Activated naive CD8-positive, alpha-beta T cell treated with anti-CD3 and anti-CD28 coated beads, Interleukin-2, amount 50 U/mL, for 24 hours (primary cell): ENCODE data around the gene SSPN.

Source experiments
- ATAC-seq: fragments of 150-1000 bp; cut with Tn5 transposase; one replicate; pipeline ENCODE4 v1.10.0; 2021
- DNase-seq: peaks from one replicate; pipeline ENCODE4 v3.0.0; 2021
- H3K27ac Mint-ChIP-seq: one replicate; pipeline ENCODE4 v1.8.0; 2021; ENCODE audit warnings: mild to moderate bottlenecking, mixed read lengths
- H3K27me3 Mint-ChIP-seq: one replicate; pipeline ENCODE4 v1.8.0; 2021; ENCODE audit warnings: mixed read lengths
- H3K36me3 Mint-ChIP-seq: one replicate; pipeline ENCODE4 v1.8.0; 2021; ENCODE audit warnings: low read depth, mixed read lengths
- H3K4me1 Mint-ChIP-seq: one replicate; pipeline ENCODE4 v1.8.0; 2021; ENCODE audit warnings: mixed read lengths
- H3K4me3 Mint-ChIP-seq: one replicate; pipeline ENCODE4 v1.8.0; 2021; ENCODE audit warnings: mild to moderate bottlenecking, moderate library complexity, mixed read lengths
- H3K9me3 Mint-ChIP-seq: one replicate; pipeline ENCODE4 v1.8.0; 2021; ENCODE audit warnings: mixed read lengths

Gene SSPN

DNA sequence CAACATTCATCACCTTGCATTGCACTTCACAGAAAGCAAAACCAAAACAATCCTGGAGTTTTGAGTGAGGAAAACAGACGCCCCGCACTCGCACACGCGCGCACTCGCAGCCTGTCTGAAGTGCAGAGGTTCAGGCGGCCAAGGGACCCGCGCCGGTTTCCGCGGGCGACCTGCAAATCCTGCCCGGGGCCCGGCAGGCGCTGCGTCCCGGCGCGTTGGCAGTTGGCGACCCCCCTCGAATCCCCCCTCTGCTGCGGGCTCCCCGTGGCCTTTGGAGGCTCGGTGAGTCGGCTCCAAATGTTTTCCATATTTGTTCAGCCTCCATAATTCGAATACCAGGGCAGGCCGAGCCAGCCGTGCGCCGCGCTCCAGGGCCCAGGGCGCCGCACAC lies at the start of gene SSPN:
Gene SSPN (plus strand): TSS at position 324 of the 391 bp plus-strand sequence. CDS start 100 bp downstream, outside the sequence.
- ATAC-seq = peak; percentile 15
- peak; percentile 5 for DNase-seq
- peak within 1 kb of the TSS; percentile 76 for H3K4me3 Mint-ChIP-seq
- no peaks in the 10 kb centered on the region for H3K9me3 Mint-ChIP-seq
- peaks cover 52% of the 10 kb centered on the region for H3K27me3 Mint-ChIP-seq
- H3K36me3 Mint-ChIP-seq = no peaks in the 10 kb centered on the region
- H3K27ac Mint-ChIP-seq = no peak within 1 kb of the TSS
- peaks cover 6% of the 10 kb centered on the region for H3K4me1 Mint-ChIP-seq

DNA sequence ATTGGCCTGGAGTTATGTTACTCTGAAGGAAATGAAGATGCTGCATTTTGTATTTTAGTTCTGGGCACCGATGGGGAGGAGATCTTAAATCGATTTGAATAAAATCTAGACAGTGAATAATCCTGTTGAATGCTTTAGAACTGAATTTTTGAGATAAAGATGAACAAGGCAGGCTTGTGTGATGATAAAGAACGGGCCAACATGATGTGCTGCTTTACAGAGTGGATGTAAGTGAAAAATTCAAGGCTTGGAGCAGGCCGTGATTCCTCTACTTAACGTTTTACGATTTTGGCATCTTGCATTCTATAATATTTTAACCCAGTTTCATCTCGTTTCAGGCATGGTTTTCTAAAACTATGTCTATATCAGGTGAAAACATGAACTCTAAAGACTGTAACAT lies 47.1 kb upstream of the SSPN start:
- Mint-ChIP-seq H3K4me1 (no peaks in the 10 kb centered on the region), H3K36me3 (no peaks in the 10 kb centered on the region), H3K27ac (no peak overlapping the region), H3K27me3 (peaks cover 6% of the 10 kb centered on the region), H3K9me3 (no peaks in the 10 kb centered on the region), H3K4me3 (no peak overlapping the region)
- ATAC-seq (no peak), DNase-seq (no peak)

DNA sequence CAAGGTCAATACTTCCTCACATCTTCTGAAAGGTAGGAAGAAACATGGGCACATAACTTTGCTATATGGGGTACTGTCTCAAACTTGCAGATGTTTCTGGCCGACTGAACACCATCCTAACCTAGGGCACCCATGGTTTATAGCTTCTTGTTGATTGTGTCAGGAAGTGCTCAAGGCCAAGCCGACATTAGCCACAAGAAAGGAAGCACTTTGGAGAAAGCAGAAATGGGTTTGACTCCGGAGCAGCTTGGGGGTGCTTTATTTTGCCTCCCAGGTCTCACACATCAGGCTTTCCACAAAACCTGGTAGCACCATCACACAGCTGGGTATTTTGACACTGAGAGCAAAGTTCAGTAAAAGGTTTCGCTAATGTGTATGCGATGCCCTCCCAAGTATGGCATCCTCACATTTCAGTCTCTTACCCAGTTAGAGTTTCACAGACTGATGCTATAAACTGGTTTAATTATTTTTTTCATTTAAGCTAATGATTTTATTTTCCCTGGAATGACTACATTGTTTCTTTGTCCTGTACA lies 45.3 kb upstream of the SSPN start:
- no peaks in the 10 kb centered on the region for H3K36me3 Mint-ChIP-seq
- ATAC-seq (no peak), DNase-seq (no peak)
- H3K4me3 Mint-ChIP-seq = no peak overlapping the region
- H3K27me3 Mint-ChIP-seq = peaks cover 6% of the 10 kb centered on the region
- no peak overlapping the region for H3K27ac Mint-ChIP-seq
- no peaks in the 10 kb centered on the region for H3K4me1 Mint-ChIP-seq
- no peaks in the 10 kb centered on the region for H3K9me3 Mint-ChIP-seq

- DNase-seq (no peak), ATAC-seq (no peak)
- H3K27ac Mint-ChIP-seq = no peak overlapping the region
- H3K36me3 Mint-ChIP-seq = no peaks in the 10 kb centered on the region
- H3K27me3 Mint-ChIP-seq = peaks cover 8% of the 10 kb centered on the region
- no peaks in the 10 kb centered on the region for H3K9me3 Mint-ChIP-seq
- H3K4me3 Mint-ChIP-seq = no peak overlapping the region
- H3K4me1 Mint-ChIP-seq = no peaks in the 10 kb centered on the region
These were observed 44.5 kb upstream of the SSPN start for GRCh38 chr12:26150736-26151450.

DNA sequence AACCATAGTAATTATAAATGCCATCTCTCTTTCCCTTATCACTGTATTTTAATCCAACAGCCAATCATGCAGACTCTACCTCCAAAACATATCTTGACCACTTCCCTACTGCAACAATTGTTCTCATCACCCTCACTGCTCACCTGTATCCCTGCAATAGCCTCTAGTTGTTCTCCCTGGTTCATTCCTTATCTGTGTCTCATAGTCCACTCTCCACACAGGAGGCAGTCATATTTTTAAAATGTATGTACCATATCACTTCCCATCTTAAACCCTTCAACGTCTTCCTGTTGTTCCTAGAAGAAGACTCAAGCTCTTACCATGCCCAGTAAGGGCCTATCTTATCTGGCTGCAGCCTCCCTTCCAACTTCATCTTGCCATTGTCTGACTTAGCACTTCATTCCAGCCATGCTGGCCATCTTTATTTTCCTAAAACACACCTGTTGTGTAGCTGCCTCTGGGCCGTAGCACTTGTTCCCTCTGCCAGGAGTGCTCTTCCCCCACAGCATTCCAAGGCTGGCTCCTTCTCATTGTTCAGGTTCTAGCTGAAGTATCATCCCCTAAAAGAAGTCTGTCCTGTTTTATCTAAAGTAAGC lies 42.8 kb upstream of the SSPN start:
- no peak for ATAC-seq
- H3K4me1 Mint-ChIP-seq = no peaks in the 10 kb centered on the region

GRCh38 chr12:26153421-26154154 lies 41.8 kb upstream of the SSPN start:
- H3K4me3 Mint-ChIP-seq = no peak overlapping the region
- H3K27ac Mint-ChIP-seq = no peak overlapping the region
- no peaks in the 10 kb centered on the region for H3K9me3 Mint-ChIP-seq
- no peaks in the 10 kb centered on the region for H3K36me3 Mint-ChIP-seq
- H3K27me3 Mint-ChIP-seq = peaks cover 4% of the 10 kb centered on the region
- ATAC-seq (no peak), DNase-seq (no peak)
- H3K4me1 Mint-ChIP-seq = peaks cover 2% of the 10 kb centered on the region

More for the DNA sequence above, 42.8 kb upstream of the SSPN start:
- H3K27me3 Mint-ChIP-seq = peaks cover 4% of the 10 kb centered on the region
- H3K27ac Mint-ChIP-seq = no peak overlapping the region
- DNase-seq = no peak
- no peaks in the 10 kb centered on the region for H3K36me3 Mint-ChIP-seq
- no peak overlapping the region for H3K4me3 Mint-ChIP-seq
- no peaks in the 10 kb centered on the region for H3K9me3 Mint-ChIP-seq

DNA sequence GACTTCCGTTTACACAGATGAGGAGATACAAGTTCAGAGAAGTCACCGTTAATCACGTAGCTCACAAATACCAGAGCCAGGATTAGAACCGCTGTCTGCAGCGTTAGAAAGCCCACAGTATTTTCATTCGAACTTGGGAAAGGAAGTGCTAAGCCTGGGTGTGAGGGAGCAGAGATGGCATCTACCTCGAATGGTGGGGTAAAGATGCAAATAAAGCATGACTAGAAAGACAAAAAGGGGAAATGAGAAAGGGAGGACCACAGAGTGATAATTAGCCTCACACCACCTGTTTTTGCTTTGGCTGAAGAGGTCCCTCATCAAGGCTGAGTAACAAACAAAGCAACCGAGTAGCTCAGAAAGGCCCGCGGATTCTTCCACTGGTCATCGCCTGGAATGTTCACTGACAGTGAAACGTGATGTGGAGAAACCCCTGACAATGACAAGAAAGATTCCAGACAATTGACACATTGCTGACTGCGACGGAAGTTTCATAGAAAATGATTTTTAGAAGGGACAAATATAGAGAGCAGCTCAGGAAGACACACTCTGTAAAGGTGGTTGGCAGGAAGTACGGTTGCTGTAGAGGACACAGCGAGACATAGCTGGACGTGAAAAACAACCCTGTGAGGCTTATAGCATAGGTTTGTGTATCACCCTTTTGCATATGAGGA lies 39.0 kb upstream of the SSPN start:
- Mint-ChIP-seq H3K27ac (no peak overlapping the region), H3K9me3 (no peaks in the 10 kb centered on the region), H3K4me3 (no peak overlapping the region), H3K36me3 (no peaks in the 10 kb centered on the region), H3K4me1 (peaks cover 2% of the 10 kb centered on the region), H3K27me3 (peaks cover 11% of the 10 kb centered on the region)
- ATAC-seq (peak; percentile 20), DNase-seq (no peak)

DNA sequence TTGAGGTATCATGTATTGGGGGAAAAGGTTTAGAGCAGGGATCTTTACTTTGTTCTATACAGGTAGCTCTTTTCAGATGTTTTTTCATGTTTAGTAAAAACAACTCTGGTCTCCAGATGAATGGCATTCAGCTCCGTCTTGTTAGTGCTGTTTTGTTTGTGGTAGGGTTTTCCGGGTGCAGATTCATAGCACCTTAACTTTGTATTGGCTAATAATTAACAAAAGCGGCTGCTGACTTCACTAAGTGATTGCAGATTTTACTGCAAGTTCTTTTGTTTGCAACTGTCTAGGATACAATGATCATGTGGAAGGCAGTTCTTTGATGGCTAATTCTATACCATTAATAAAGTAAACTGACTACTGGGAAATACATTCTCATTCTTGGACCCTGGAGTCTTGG lies 38.4 kb upstream of the SSPN start:
- ATAC-seq = no peak
- DNase-seq = no peak
- no peaks in the 10 kb centered on the region for H3K9me3 Mint-ChIP-seq
- H3K27ac Mint-ChIP-seq = no peak overlapping the region
- peaks cover 2% of the 10 kb centered on the region for H3K4me1 Mint-ChIP-seq
- H3K4me3 Mint-ChIP-seq = no peak overlapping the region
- no peaks in the 10 kb centered on the region for H3K36me3 Mint-ChIP-seq
- H3K27me3 Mint-ChIP-seq = peaks cover 11% of the 10 kb centered on the region

DNA sequence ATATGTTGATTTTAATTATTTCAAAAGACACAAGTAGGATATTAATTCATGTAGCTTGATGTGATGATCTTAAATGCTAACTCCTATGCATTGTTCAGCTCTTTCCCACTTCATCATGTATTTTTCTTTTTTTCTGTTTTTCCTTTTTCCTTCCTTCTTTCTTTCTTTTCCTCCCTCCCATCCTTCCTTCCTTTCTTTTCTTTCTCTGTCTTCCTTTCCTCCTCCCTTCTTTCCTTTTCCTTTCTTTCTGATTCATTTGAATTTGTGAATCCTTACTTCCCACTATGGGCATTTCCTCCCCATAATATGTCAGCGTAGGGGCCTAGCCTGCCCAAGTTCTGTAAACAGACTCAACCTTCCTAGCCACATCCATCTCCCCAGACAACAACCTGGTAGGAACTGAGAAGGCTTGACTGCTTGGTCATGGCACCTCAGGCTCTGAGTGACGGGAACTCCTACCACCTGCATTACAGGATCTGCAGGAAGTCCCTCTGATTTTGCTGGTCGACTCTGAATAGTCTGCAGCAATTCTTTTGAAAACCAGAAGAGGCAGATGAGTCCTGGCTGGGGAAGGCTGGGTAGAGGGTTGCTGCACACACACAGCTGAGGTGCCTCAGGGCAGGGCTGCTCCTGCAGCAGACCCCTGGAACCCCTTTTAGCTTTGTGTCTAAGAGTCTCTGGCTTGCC lies 37.2 kb upstream of the SSPN start:
- Mint-ChIP-seq H3K4me1 (peaks cover 2% of the 10 kb centered on the region), H3K36me3 (no peaks in the 10 kb centered on the region), H3K9me3 (no peaks in the 10 kb centered on the region), H3K27me3 (peaks cover 11% of the 10 kb centered on the region), H3K27ac (no peak overlapping the region), H3K4me3 (no peak overlapping the region)
- DNase-seq (no peak), ATAC-seq (peak; percentile 36)

DNA sequence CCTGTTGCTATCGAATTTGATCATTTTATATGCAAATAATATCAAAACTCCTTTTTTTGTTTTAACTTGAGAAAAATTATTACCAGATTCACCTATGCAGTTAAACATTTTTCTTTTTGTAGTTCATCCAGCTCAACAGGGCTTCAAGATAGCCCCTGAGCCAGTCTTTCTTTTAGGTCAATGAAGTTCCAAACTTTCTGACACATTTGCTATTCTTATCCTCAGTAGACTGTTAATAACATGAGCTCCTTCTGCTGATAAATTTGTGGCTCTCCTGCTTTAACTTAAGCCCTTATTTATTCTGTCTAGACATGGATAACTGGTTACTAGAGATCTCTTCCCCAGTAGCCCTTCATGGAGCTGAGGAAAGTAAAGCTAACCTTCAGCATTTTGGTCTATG lies 33.2 kb upstream of the SSPN start:
- Mint-ChIP-seq H3K27me3 (peaks cover 16% of the 10 kb centered on the region), H3K4me1 (peaks cover 2% of the 10 kb centered on the region), H3K27ac (no peak overlapping the region), H3K4me3 (no peak overlapping the region), H3K36me3 (no peaks in the 10 kb centered on the region), H3K9me3 (no peaks in the 10 kb centered on the region)
- ATAC-seq (no peak), DNase-seq (no peak)

DNA sequence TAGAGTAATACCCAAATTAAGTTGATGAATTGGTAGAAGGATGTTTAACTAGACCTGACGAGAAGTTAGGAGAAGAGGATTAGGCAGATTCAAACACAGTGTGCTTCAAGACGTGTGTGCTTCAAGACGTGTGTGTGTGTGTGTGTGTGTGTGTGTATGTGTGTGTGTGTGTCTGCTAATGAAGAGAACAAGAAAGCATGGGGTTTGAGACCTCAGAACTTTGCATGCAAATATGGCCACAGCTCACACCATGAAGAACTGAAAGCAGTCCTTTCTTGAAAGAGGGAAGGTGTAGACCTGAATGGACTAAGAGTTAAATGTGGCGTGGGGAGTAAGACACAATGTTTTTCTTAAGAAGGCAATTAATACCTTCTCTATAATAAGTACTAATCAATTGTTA lies 32.5 kb upstream of the SSPN start:
- no peak overlapping the region for H3K4me3 Mint-ChIP-seq
- peaks cover 2% of the 10 kb centered on the region for H3K4me1 Mint-ChIP-seq
- ATAC-seq (no peak), DNase-seq (no peak)
- H3K27ac Mint-ChIP-seq = no peak overlapping the region
- H3K36me3 Mint-ChIP-seq = no peaks in the 10 kb centered on the region
- no peaks in the 10 kb centered on the region for H3K9me3 Mint-ChIP-seq
- peaks cover 21% of the 10 kb centered on the region for H3K27me3 Mint-ChIP-seq

GRCh38 chr12:26164118-26164517 lies 31.3 kb upstream of the SSPN start:
- ATAC-seq = no peak

GRCh38 chr12:26172013-26172412 lies 23.4 kb upstream of the SSPN start:
- no peak for ATAC-seq
- DNase-seq = no peak
- Mint-ChIP-seq H3K27ac (no peak overlapping the region), H3K36me3 (no peaks in the 10 kb centered on the region), H3K4me1 (no peaks in the 10 kb centered on the region), H3K4me3 (no peak overlapping the region), H3K27me3 (peaks cover 14% of the 10 kb centered on the region), H3K9me3 (no peaks in the 10 kb centered on the region)

More at GRCh38 chr12:26164118-26164517, 31.3 kb upstream of the SSPN start:
- H3K36me3 Mint-ChIP-seq = no peaks in the 10 kb centered on the region
- H3K9me3 Mint-ChIP-seq = no peaks in the 10 kb centered on the region
- no peak overlapping the region for H3K27ac Mint-ChIP-seq
- H3K4me3 Mint-ChIP-seq = no peak overlapping the region
- no peak for DNase-seq
- no peaks in the 10 kb centered on the region for H3K4me1 Mint-ChIP-seq
- H3K27me3 Mint-ChIP-seq = peaks cover 23% of the 10 kb centered on the region

GRCh38 chr12:26172539-26172938 lies 22.8 kb upstream of the SSPN start:
- no peaks in the 10 kb centered on the region for H3K9me3 Mint-ChIP-seq
- DNase-seq (no peak), ATAC-seq (no peak)
- no peak overlapping the region for H3K27ac Mint-ChIP-seq
- H3K36me3 Mint-ChIP-seq = no peaks in the 10 kb centered on the region
- H3K4me1 Mint-ChIP-seq = no peaks in the 10 kb centered on the region
- no peak overlapping the region for H3K4me3 Mint-ChIP-seq
- peaks cover 9% of the 10 kb centered on the region for H3K27me3 Mint-ChIP-seq
